SH-SY5Y (cell line): ENCODE data around the gene RAMAC.

Experiments used
- GATA2 ChIP-seq: IDR thresholded peaks from 2 replicates; pipeline ENCODE4 v1.6.1; 2011; ENCODE audit warnings: mild to moderate bottlenecking, low read depth, low read length
- GATA3 ChIP-seq: IDR thresholded peaks from 2 replicates; pipeline ENCODE4 v1.6.1; 2011; ENCODE audit warnings: low read depth, mild to moderate bottlenecking, low read length, moderate library complexity

- no peak for TF ChIP-seq GATA3
- TF ChIP-seq GATA2: no peak
These were observed 40.7 kb upstream of the RAMAC start for GRCh38 chr15:82945326-82945725.
